NCI-H345 treated with DMSO at 0.1 percent for 48 hours (cell line): ENCODE measurements around the gene ZCCHC24.
"Not testable (repeated sequence)": the region's sequence is repeated elsewhere in the genome, so short reads cannot be mapped to it uniquely, and the experiment has no call there.

Experiments used
- DNase-seq: peaks from one replicate; lab custom pipeline; 2025; ENCODE audit not compliant: unreplicated experiment; lab: John Stamatoyannopoulos, UW

Gene ZCCHC24

DNA sequence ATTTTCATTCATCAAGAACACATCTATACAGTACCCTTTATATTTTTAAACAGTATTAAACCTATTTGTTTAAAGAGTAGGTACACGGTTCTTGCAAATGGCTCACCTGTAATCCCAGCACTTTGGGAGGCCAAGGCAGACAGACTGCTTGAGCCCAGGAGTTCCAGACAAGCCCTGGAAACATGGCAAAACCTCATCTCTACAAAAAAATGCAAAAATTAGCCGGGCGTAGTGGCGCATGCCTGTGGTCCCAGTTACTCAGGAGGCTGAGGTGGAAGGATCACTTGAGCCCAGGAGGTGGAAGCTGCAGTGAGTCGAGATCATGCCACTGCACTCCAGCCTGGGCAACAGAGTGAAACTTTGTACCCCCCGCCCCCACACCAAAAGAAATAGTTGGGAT, 1.8 kb upstream of the ZCCHC24 start:
- not testable (repeated sequence) for DNase-seq

DNA sequence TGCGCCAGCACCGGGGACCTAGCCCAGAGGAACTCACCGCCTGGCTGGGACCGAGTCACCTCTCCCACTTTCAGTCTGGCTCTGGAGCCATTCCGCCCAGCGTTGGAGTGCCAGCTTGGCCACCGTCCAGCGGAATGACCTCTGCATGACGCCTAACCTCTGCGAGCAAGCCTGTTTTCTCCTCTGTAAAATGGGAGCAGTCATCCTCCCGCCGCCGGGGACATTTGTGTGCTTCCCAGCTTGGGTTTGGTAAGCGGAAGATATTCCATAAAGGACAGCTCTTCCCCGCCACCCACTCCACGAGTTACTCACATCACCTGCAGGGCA, 1.3 kb upstream of the ZCCHC24 start:
- no peak for DNase-seq

DNA sequence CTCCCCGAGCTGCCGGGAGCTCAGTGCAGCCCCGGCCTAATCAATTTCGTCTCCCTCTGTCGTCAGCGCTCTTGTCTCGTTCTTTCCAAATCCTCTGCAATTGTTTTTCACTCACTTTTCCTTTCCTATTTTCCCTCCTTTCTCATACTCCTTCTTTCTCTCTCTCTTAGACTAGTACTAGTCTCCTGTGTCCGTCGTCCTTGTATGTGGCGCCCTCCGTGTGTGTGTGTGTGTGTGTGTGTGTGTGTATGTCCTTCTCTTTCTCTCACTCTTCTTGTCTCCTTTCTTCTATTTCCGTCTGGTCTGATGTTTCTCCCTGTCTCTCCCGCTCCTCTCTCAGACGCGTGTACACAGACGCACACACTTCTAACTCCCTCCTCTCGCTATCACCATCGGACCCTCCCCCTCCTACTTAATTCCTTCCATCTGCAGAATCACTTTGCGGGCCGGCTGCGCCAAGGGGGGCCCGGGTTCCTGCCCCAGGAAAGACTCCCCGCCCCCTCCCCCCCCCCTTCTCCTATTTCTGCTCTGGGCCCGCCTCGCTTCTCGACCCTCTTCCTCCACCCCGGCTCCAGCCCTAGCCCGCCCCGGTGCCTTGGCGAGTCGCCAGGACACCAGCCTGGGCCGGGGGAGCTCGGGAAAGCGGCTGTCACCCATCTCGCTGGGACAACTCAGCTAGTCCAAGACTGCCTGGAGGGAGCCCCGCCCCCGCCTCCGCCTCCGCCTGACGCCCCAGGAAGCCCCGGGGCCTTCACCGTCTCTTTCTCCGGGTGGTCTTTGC, 743 bp upstream of the ZCCHC24 start:
- DNase-seq: no peak

DNA sequence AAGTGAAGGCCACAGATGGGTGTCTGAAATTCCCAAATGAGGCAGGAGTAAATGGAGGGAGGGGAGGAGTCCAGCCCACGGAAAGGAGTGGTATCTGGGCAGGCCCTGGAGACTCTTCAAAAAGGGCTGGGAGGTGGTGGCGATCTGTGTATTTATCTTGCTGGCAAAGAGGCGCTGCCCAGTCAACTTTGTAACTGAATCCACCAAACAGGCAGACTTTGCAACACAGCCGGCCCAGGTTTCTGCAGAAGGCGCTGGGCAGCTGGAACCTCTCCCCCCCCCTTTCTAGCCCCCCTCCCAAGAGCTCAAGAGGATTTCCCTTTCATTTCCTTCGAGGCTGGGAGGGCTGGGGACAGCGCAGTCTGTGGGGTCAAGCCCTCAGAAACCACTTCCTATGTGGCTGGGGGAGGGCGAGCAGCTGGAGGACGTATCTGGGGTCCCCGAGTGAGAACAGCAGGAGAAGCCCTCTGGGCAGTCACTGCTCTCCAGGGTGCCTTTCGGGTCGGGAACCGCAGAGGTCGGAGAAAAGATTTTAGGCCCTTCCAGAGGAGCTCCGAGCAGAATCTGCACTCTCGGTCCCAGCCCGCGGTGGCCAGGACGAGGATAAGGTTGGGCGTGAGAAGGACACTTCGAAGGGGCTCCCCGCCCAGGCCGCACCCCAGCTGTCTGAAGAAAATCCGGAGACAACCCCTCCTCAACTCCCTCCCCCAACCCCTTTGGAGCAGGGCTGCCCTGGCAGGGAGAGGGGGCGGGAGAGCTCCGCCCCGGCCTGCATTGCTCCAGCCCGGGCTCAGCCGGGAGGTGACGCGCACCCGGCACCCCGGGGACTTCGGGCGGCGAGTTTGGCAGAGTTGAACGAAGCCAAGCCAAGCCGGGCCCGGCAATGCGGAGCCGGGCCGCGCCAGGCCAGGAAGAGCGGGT, 965 bp downstream of the ZCCHC24 start:
- no peak for DNase-seq

DNA sequence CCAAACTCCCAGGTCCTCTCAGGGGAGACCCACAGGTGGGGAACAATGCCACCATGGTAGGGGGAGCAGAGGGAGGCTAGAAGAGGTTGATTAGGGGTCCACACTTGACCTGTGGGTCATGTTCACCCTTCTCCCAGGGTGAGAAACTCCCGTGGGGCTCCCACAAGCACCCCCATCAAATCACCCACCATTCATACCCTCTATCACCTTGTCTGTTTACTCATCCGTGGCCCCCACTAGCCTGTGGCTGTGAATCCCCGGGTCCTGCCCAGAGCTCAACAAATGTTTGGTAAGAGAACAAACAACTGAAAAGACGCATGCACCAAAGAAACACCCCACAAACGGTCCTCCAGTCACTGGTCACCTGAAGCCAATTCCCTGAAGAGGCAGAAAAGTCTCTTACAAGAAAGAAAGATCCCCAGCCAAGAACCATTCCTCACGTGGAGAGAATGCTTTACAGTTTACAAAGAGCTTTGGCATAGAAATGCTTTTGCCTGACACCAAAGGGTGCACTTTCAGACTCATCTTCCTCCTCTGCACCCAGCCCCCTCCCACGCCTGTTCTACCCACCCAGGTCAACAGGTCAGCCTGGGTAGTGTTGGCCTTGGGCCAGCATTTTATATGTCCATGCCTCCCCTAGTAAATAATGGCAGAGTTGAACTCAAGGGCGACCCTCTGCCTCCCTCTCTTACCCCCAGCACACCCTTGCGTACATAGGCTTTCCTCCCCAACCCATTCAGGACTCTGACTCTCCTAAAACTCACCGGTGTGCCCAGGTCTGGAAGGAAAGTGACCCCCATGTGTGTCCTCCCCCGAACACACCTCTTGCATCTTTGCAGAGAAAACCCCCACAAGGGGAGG, 1.9 kb downstream of the ZCCHC24 start:
- no peak for DNase-seq

DNA sequence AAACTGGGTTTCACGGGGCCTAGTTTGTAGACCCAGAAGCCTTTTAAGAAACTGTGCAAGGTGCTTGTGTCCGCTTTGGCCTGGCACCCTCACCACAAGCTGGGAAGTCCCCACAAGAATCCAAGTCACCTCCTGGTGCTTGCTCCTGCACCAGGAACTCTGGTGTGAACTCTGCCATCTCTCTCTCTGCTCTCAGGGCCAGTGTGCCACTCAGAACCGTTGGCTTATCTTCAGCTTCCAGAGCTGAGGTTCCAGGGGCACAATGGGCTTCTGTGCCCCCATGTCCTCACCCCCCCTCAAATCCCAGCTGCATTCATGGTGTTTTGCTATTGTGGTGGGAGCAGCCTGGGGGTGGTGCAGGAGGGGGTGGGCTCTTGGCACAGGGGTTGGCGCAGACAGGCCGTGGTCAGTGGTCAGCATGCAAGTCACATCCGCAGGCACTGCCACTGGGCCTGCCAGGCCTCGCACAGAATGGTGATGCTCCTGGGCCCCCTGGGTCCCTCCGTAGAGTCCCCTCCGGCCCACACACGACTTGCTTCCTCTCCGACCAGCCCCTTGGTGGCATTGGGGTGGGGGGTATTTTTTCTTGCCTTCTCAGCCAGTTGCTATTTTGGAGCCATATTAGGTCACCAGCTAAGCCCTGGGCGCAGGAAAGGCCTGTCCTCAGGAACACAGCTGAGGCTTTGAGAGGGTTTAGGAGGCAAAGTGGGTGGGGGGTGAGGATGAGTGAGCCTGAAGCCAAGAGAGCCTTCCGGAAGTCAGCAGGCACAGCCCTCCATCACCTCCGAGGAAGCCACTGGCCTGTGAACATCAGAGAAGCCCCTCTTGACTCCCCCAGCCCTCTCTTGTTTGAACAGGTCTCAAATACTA, 3.0 kb downstream of the ZCCHC24 start:
- DNase-seq: no peak

DNA sequence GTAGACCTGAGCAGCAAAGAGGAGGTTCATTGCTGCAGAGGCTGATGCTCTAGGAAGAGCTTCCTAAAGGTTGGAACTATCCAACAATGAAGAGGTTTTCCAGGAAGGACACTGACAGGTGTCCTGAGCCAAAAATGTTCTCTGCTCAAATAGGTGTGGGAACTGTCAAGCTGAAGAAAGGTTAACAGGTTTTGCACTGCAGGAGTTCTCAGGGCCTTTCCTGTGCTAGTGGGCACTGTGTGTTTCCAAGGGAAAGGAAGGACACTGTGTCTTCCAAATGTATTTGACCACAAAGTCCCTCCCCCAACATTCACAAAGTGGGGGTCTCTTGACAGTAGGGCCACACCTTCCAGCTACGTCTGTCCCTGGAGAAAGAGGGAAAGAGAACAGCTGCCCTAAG, 4.0 kb downstream of the ZCCHC24 start:
- DNase-seq: no peak

DNA sequence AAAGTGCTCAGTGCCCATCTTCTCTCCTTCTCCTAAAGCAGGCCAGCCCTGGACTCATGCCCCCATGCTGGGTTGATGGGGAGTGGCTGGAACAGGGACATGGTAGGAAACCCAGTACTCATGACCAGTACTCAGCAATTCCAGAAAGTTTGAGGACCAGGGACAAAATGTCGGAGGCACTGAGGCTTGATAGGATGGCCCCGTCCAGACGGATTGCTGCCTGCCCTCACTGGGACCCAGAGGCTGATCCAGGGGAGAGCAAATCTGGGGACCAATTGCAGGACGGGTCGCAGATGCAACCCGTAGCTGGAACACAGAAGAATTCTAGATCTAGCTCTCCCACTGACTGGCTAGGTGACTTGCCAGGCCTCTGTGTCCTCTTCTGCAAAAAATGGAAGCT, 5.1 kb downstream of the ZCCHC24 start:
- DNase-seq: no peak

DNA sequence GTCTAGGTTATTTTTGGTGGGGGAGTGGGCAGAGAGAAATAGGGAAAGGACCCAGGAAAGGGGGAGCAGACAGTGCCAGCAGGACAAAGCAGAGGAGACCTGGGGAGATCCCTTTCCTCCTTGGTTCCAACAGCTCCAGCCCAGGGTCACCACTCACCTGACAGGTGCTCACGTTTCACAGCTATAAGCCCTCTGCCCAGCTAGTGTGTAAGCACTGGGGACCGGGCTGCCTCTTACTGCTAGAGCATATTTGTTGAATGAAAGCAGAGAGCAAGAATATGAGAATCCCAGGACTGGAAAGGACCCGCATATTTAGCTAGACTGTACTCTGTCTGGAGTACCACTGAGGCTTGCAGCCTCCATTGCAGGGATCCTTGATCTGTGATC, 6.7 kb downstream of the ZCCHC24 start:
- no peak for DNase-seq

DNA sequence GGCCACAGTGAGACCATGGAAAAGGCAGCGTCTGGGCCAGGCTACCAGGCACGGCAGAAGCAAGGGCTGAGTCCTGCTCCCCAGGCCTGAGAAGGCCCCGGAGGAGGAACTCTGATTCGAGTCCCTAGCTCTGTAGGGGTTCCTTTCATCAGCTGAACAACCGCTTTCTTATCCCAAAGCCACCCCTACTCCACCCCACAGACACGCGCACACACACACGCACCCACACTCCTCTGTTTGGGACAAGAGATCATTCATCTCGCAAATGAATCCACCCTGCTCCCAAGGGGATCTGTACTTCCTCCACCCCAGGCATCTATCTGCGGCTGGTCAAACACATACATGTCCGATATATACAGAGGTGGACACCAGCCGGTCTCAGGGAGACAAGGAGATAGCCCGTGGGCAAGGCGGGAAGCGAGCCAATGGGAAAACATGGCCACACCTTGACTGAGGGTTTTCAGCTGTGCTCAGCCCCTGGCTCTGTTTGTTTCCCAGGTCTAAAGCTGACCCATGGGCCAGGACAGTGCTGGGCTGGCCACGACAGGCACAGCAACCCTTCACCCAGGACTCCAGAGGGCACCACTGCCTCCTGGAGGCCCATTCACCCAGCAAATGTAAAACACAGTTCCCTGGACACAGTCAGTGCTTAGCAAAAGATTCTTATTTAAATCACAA, 7.3 kb downstream of the ZCCHC24 start:
- no peak for DNase-seq

DNA sequence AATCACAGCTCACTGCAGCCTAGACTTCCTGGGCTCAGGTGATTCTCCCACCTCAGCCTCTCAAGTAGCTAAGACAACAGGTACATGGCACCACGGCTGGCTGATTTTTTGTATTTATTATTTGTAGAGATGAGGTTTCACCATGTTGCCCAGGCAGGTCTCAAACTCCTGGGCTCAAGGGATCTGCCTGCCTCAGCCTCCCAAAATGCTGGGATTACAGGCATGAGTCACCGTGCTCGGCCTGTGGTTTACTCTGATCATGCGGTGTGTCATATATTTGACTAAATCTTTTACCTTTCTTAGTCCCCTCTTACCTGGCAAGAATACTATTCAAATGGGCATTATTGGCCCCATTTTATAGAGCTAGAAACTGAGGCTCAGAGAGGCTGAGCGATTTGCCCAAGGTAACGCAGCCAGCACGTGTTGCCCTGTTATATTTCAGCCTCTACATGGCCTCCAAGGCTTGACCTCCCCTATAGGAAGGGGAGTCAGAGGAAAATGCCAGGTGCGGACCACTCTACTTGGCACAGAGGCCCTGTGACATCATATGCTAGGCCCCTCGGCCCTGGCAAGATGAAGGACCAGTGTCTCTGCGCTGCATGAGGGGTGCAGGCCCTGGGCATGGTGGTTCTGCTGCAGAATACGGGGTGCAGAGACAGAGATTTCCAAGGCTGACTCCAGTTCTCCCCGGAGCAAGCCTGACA, 8.2 kb downstream of the ZCCHC24 start:
- DNase-seq: no peak

DNA sequence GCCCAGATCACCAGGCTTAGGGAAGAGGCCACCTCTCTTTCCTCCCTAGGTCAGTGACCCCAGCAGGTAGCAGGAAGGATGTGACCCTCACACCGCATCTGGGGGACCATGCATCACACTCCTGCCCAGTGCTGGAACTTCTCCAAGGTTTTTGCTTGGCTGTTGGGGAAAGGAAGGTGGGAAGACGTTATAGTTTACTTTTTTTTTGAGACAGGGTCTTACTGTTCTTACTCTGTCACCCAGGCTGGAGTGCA, 8.6 kb downstream of the ZCCHC24 start:
- DNase-seq: no peak

DNA sequence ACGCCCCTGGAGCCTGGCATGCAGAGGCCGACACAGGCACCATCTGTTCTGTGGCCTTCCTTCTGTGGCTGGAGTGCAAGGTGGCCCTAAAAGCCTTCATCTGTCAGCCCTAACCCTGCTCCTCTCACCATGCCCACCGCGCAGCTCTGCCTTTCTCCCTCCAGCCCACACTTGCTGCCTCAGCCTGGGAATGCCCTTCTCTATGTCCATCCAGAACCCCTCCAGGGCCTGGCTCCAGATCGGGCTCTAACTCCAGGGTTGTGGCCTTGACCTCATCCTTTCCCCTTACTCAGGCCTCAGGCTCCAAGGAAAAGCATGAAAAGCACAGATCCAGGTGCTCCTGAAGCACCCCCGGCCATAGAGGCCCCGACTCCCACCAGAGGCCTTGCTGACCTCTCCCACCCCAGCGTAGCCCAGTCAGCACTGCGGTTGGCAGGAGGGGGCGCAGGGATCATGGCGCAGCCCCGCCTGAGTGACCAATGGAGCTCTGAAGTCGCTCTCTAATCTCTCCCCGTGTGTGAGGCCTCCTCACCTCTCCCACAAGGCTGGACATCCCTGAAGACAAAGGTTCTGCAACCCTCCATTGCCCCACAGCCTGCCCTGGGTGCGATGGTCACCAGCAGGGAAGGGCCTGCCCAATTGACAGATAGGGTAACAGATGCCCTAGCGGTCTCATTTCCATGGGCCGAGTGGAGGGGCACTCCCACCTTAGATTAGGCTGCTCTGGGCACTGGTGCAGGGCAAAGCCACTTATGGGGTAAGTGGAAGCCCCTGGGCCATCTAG, 9.2 kb downstream of the ZCCHC24 start:
- DNase-seq: no peak

DNA sequence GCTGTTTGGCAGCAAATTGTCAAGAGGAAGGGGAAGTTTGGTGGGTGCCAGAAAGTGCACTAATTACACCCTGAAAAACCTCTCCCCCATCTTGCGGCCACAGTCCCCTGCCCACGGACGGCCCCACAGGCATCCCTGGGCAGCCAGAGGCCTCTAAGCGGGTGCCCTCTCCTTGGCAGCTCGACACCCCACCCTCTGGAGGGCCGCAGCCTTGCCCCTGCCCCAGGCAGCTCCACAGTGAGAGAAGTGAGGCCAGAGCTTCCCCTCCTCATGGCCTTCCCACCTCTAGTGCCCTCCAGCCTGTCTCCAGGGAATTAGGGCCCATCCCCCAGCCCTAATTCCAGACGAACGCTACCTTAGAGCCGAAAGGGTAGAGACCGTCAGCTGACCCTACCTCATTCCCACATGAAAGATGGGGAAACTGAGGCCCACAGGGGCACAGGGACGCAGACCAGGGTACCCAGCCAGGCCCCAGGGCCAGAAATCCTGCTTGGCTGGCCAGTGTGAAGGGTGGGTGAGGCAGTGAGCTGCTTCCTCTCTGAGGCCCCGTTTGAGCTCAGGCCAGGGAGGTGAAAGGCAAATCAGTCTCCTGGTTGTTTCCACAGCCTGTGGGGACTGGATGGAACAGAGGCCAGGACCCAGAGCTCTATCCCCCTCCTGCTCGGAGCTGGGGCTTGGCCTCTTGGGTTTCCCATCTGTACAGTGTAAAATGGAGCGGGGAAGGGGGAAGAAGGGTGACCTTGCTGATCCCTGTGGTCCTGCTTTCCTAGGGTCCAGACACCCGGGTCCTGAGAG, 10.0 kb downstream of the ZCCHC24 start:
- DNase-seq: no peak

DNA sequence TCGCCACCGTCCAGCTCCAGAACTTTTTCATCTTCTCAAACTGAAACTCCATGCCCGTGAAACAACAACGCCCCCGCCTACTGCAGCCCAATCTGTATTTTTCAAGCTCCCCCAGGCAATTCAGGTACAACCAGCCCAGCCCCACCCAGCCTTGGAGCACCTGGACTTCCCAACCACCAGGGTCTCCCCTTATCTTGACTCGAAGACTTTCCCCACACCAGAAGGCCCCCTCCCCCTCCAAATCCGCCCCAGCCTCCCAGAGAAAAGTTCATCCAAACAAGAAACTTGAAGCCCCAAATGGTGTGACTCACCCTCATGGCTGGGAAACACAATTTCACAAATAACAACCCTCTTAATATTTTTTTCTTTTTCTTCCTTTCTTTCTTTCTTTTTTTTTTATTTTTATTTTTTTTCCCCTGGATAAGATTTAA, 10.6 kb downstream of the ZCCHC24 start:
- DNase-seq: no peak

DNA sequence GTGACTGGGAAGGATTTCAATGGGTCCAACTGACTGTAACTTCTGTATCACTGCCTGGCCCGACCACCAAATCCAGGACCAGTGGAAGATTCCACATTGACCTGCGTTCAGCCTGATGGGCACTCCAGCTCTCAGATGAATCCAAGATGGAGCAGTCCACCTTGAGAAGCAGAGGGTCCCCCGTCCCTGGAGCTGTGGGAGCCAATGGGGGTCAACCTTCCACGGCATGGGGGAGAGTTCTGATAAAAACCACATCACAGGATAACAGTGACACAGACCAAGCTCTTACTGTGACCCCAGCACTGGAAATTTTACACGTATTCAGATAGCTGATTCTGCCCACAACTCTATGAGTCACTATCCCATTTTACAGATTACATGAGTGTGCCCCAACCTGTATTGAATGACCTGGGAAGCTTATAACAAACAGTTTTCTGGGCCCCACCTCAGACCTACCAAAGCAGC, 11.2 kb downstream of the ZCCHC24 start:
- no peak for DNase-seq

DNA sequence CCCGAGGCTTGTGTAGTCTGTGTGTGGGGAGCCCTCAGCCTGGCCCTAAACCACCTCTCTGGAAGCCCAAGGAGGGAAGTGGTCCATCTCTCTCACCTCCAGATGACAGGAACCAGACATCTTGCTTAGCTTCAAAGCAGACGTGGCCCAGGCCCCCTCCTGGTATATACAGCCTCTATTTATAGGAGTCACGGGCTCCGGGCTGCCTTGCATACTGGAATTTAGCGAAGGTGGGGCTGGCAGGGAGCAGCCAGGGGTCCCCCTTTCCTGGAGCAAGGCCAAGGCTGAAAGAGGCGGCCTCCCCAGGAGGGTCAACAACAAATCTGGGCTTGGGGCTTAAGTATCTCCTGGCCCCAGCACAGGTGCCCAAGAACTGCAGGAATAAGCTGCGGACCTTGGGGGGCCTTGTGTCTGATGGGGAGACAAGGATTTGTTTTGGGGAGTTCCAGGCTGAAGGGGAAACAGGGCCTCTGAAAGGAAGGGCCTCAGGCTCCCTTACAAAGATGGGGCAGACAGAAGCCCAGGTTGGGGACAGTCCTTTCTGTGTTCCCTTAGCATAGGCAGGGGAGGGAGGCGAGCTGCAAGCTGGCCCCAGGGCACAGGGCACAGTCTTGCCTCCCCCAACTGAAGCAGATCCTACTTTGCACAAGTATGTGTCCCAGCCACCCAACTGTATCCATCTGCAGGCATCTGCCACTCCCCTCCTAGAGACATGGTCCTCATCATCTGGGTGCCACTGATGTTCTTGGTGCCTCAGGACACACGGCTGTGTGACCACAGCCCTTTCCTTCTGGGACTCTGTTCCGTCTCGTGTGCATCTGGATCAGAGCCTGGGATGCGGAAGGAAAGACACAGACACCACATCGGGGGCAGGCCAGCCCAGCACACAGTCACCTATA, 11.9 kb downstream of the ZCCHC24 start:
- no peak for DNase-seq
